ENCODE results near the gene KDM2A. TPM values are rescaled to one million over a fixed set of nuclear protein-coding genes. Genes with fewer than 3 reads are reported as not detected.
A peak's percentile ranks its signal among the peaks of the same experiment; 100 is the strongest.

The KDM2A gene
- total RNA-seq, 2 donors from 2014 or later, result 27.7 to 37.3 TPM

DNA sequence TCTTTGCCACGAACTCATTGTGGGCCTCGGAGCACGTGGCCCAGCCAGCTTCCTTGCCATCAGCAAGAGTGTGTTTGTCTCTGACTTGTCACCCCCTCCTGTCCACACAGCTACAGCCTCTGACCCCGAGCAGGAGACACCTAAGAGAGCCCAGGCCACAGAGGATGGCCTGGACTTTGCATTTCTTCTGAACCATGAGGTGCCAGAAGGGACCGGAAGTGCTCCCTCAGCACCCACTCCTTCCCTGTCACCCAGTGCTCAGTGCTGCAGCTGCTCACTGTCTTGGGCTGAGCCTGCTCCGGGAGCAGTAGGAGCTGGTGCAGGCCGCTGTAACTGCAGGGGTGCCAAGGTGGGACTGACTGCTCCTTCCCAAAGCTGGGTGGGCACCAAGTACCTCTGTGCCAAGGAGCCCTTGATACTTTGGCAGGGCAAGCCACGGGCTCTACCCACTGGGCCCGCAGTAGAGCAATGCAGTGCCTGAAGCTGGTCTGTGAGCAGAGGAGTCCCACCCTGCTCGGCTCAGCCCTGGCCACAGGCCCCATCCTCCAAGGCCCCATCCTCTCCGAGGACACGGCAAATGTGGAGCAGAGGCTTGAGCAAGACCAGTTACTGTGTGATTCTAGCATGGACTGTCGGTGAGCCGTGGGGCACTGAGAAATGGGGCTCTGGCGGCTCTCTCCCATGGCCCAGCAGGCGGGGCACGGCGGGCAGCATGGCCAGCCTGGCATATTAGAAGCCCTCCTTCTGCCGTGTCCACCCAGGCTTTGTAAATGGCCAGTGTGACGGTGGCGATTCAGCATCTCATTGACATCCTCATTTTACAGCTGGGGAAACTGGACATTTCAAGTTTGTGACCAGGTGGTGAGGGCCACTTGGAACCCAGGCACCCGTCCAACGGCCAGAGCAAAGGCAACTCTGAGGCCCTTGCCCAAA, 153.5 kb downstream of the KDM2A start:
- Histone ChIP-seq H3K27ac (peak overlapping the region; percentile 79 to 84), H3K27me3 (no peaks in the 10 kb centered on the region), H3K36me3 (peaks cover 3% of the 10 kb centered on the region), H3K4me3 (no peak overlapping the region), H3K9me3 (no peaks in the 10 kb centered on the region), H3K4me1 (peaks cover 0 to 100% of the 10 kb centered on the region in 2 donors)
- TF ChIP-seq, protein P1, sequence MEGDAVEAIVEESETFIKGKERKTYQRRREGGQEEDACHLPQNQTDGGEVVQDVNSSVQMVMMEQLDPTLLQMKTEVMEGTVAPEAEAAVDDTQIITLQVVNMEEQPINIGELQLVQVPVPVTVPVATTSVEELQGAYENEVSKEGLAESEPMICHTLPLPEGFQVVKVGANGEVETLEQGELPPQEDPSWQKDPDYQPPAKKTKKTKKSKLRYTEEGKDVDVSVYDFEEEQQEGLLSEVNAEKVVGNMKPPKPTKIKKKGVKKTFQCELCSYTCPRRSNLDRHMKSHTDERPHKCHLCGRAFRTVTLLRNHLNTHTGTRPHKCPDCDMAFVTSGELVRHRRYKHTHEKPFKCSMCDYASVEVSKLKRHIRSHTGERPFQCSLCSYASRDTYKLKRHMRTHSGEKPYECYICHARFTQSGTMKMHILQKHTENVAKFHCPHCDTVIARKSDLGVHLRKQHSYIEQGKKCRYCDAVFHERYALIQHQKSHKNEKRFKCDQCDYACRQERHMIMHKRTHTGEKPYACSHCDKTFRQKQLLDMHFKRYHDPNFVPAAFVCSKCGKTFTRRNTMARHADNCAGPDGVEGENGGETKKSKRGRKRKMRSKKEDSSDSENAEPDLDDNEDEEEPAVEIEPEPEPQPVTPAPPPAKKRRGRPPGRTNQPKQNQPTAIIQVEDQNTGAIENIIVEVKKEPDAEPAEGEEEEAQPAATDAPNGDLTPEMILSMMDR (IDR thresholded peaks at IDR 0.05), result no peak
- DNase-seq (ENCODE audit: low spot score), result no peak

DNA sequence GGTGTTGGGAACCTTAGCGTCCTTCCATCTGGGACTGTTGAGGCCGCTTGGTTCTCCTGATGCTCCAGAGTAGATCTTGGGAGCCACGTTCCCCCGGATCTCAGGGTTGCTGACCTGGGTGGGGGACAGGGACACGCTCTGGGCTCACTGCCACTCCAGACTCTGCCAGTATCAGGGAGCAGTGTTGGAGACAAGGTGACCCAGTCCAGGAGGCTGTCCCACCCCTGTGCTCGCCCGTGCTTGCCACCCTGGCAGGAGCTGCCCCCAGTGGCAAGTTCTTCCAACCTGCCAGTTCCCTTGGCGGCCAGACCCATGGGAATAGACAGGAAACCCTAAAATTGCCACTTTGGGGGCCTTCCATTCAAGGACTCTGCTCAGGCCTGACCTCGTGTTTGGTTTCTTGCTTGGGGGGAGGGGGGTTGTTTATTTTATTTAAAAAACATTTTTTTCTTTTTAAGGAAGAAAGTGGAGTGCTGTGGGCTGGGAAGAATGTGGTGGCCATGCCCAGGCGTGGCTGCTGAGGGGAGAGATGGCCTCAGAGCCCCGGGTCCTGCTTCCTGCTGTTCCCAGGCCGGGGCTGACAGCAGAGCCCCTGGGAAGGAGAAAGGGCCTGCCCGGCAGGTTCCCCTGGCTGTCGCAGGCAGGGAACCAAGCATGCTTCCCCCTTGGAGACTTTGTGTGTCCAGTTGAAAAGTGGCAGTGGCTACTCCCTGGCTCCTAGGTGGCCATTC, 154.4 kb downstream of the KDM2A start:
- H3K27me3 ChIP-seq, result no peaks in the 10 kb centered on the region
- H3K9me3 ChIP-seq, result no peaks in the 10 kb centered on the region
- DNase-seq (ENCODE audit: low spot score), result no peak
- H3K4me3 ChIP-seq, result no peak overlapping the region
- H3K36me3 ChIP-seq, result no peaks in the 10 kb centered on the region
- H3K4me1 ChIP-seq, result peaks cover 0 to 100% of the 10 kb centered on the region in 2 donors
- TF ChIP-seq, protein P1 (IDR thresholded peaks at IDR 0.05), result peak in 1 of 2 donors; percentile 21
- peak overlapping the region; percentile 79 to 84 for H3K27ac ChIP-seq

DNA sequence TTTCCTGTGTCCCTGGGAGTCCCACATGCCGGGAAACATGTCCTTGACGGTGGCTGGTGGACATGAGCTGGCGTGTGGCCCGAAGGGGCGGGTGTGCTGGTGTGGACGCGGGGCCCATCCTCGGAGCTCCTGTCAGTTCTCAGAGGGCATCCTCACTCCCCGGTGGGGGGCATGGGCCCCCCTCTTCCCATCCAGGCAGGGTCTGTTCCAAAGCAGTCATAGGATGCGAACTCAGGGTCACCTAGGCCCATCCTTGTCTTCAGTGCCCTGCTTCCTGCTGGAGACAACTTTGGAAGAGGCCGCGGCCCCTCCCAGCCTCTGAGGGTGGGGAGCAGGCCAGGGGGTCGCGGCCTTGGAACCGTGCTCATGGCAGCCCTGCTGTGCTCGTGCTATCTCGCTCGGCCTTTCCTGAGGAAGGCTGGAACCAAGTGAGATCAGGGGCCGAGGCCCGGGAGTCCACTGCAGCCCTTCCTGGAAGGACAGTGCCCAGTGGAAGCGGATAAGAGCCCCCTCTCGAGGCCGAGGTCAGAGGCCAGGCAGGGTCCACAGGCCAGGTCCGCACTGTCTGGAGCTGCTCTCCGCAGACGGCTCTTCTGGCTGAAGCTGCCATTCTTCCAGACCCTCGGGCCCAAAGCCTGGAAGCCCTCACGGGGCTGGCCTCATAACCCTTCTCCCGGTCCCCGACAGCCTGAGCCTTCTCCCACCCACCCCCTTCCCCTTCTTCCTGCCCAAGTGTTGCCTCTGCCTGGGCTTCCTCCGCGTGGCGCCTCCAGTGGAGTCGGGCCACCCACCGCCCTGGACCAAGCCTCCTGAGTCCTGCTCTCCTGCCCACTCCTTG, 155.9 kb downstream of the KDM2A start:
- no peaks in the 10 kb centered on the region for H3K27me3 ChIP-seq
- H3K4me3 ChIP-seq, result no peak overlapping the region
- H3K27ac ChIP-seq, result peak overlapping the region; percentile 79 to 84
- no peaks in the 10 kb centered on the region for H3K9me3 ChIP-seq
- DNase-seq (ENCODE audit: low spot score), result no peak
- peaks cover 0 to 100% of the 10 kb centered on the region in 2 donors for H3K4me1 ChIP-seq
- TF ChIP-seq, protein P1 (IDR thresholded peaks at IDR 0.05), result no peak
- peaks cover 14% of the 10 kb centered on the region for H3K36me3 ChIP-seq

DNA sequence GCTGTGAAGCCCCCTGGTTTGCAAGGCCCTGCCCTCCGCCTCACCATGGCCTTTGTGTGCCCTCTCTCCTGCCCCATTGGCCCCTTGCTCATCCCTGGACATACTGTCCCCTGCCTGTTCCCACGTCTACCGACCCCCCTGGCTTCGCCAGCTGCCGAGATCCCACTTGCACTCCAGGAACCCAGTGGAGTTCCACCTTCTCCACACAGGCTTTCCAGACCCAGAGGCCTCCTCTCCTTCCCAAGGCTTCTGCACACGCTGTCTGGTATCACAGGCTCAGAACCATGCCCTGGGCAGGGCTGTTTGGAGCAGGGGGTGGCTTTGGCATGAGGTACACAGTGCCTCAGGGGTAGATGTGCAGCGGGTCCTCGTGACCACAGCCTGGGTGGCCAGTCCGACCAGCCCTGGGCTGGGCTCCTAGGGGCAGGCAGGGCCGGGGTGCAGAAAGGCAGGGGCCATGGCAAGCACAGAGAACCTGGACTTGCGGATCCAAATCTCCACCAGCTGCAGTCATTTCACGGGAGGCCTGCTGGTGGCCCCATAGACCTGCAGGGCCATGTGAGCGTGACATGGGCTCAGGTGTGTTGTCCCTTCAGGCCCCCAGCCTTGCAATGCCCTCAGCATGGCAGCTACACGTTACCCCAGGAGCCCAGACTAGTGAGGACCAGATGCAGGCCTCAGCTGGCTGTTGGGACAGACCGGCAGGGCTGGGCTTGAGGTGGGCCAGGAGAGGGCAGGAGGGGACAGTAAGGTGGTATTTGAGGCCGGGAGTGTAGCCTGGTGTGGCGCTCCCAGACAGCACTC, 156.7 kb downstream of the KDM2A start:
- H3K9me3 ChIP-seq, result no peaks in the 10 kb centered on the region
- H3K4me1 ChIP-seq, result peaks cover 0 to 97% of the 10 kb centered on the region in 2 donors
- no peak overlapping the region for H3K4me3 ChIP-seq
- no peak for DNase-seq (ENCODE audit: low spot score)
- TF ChIP-seq, protein P1 (IDR thresholded peaks at IDR 0.05), result no peak
- H3K27me3 ChIP-seq, result no peaks in the 10 kb centered on the region
- H3K36me3 ChIP-seq, result peaks cover 23% of the 10 kb centered on the region
- peak overlapping the region; percentile 84 to 90 for H3K27ac ChIP-seq

Data from right atrium auricular region (tissue), 2 donors.